H9 (cell line): ENCODE measurements around the gene HTR3D. TPM values are rescaled to one million over a fixed set of nuclear protein-coding genes. Genes with fewer than 3 reads are reported as not detected.
"Not testable (repeated sequence)": the region's sequence is repeated elsewhere in the genome, so short reads cannot be mapped to it uniquely, and the experiment has no call there.

Source experiments
- DNase-seq: peaks from one replicate; pipeline ENCODE4 v3.0.0-alpha.2; 2017
- H2AFZ ChIP-seq: one replicate; pipeline ENCODE4 v1.6.1; 2013; ENCODE audit warnings: mild to moderate bottlenecking, low read length, control low read depth, moderate library complexity
- H2AK5ac ChIP-seq: 2 replicates; pipeline ENCODE4 v1.6.1; 2013; ENCODE audit warnings: low read length, control low read depth, mixed read lengths; ENCODE audit not compliant: insufficient read length
- H2BK120ac ChIP-seq: one replicate; pipeline ENCODE4 v1.6.1; 2013; ENCODE audit warnings: low read depth, mild to moderate bottlenecking, low read length, control low read depth, inconsistent platforms; ENCODE audit not compliant: poor library complexity, severe bottlenecking
- H2BK12ac ChIP-seq: 2 replicates; pipeline ENCODE4 v1.6.1; 2013; ENCODE audit warnings: low read length, control low read depth, mixed read lengths, low read depth; ENCODE audit not compliant: insufficient read length
- H2BK15ac ChIP-seq: 2 replicates; pipeline ENCODE4 v1.6.1; 2013; ENCODE audit warnings: low read depth, low read length, control low read depth
- H2BK20ac ChIP-seq: one replicate; pipeline ENCODE4 v1.6.1; 2013; ENCODE audit warnings: low read depth, mild to moderate bottlenecking, low read length, control low read depth, inconsistent platforms; ENCODE audit not compliant: poor library complexity, severe bottlenecking
- H2BK5ac ChIP-seq: 2 replicates; pipeline ENCODE4 v1.6.1; 2013; ENCODE audit warnings: low read length, control low read depth, mixed read lengths; ENCODE audit not compliant: insufficient read length
- H3K14ac ChIP-seq: 2 replicates; pipeline ENCODE4 v1.6.1; 2013; ENCODE audit warnings: low read length, control low read depth; ENCODE audit not compliant: insufficient read depth
- H3K18ac ChIP-seq: 2 replicates; pipeline ENCODE4 v1.6.1; 2013; ENCODE audit warnings: low read depth, mild to moderate bottlenecking, mixed read lengths, low read length, control low read depth; ENCODE audit not compliant: insufficient read length
- H3K23ac ChIP-seq: 2 replicates; pipeline ENCODE4 v1.6.1; 2013; ENCODE audit warnings: low read length, control low read depth, mixed read lengths, low read depth; ENCODE audit not compliant: insufficient read length
- H3K23me2 ChIP-seq: 2 replicates; pipeline ENCODE4 v1.6.1; 2013; ENCODE audit warnings: low read depth, mild to moderate bottlenecking, mixed read lengths, low read length, control low read depth; ENCODE audit not compliant: insufficient read length, poor library complexity, severe bottlenecking
- H3K27ac ChIP-seq: 2 replicates; pipeline ENCODE4 v1.5.1; 2013; ENCODE audit warnings: low read length, control low read depth, mixed read lengths, low read depth; ENCODE audit not compliant: insufficient read length
- H3K27me3 ChIP-seq: 2 replicates; pipeline ENCODE4 v1.6.1; 2013; ENCODE audit warnings: low read length, control low read depth, inconsistent platforms; ENCODE audit not compliant: insufficient read depth
- H3K4ac ChIP-seq: 2 replicates; pipeline ENCODE4 v1.6.1; 2013; ENCODE audit warnings: low read depth, mild to moderate bottlenecking, control low read depth, inconsistent platforms, low read length, moderate library complexity
- H3K4me1 ChIP-seq: 2 replicates; pipeline ENCODE4 v1.6.1; 2013; ENCODE audit warnings: low read length, control low read depth, inconsistent platforms; ENCODE audit not compliant: insufficient read depth
- H3K4me2 ChIP-seq: 2 replicates; pipeline ENCODE4 v1.6.1; 2013; ENCODE audit warnings: low read length, control low read depth, mixed read lengths; ENCODE audit not compliant: insufficient read length, insufficient read depth
- H3K56ac ChIP-seq: 2 replicates; pipeline ENCODE4 v1.6.1; 2013; ENCODE audit warnings: low read depth, mild to moderate bottlenecking, mixed read lengths, low read length, control low read depth; ENCODE audit not compliant: insufficient read length
- H3K79me1 ChIP-seq: 2 replicates; pipeline ENCODE4 v1.6.1; 2013; ENCODE audit warnings: low read depth, mild to moderate bottlenecking, moderate library complexity, low read length, control low read depth, inconsistent platforms; ENCODE audit not compliant: insufficient read depth, poor library complexity, severe bottlenecking
- H3K79me2 ChIP-seq: 2 replicates; pipeline ENCODE4 v1.6.1; 2013; ENCODE audit warnings: low read length, control low read depth, inconsistent platforms; ENCODE audit not compliant: insufficient read depth
- H3K9ac ChIP-seq: 2 replicates; pipeline ENCODE4 v1.6.1; 2013; ENCODE audit warnings: low read length, control low read depth, mixed read lengths; ENCODE audit not compliant: insufficient read length; ENCODE audit errors: extremely low read depth
- H3K9me3 ChIP-seq: one replicate; pipeline ENCODE4 v1.6.1; 2013; ENCODE audit warnings: low read depth, low read length, inconsistent platforms; ENCODE audit not compliant: control insufficient read depth
- H3T11ph ChIP-seq: one replicate; pipeline ENCODE4 v1.6.1; 2013; ENCODE audit warnings: mild to moderate bottlenecking, low read length, control low read depth, inconsistent platforms
- H4K20me1 ChIP-seq: one replicate; pipeline ENCODE4 v1.6.1; 2013; ENCODE audit not compliant: control insufficient read depth, insufficient read length, insufficient read depth
- H4K5ac ChIP-seq: 2 replicates; pipeline ENCODE4 v1.6.1; 2013; ENCODE audit warnings: low read depth, mild to moderate bottlenecking, mixed read lengths, low read length, control low read depth; ENCODE audit not compliant: insufficient read length
- H4K8ac ChIP-seq: replicated peaks from 2 replicates; pipeline ENCODE4 v1.6.1; 2013; ENCODE audit warnings: low read length, control low read depth, mixed read lengths, low read depth; ENCODE audit not compliant: insufficient read length
- H4K91ac ChIP-seq: 2 replicates; pipeline ENCODE4 v1.6.1; 2013; ENCODE audit warnings: low read depth, mild to moderate bottlenecking, moderate library complexity, mixed read lengths, low read length, control low read depth; ENCODE audit not compliant: insufficient read length
- H3K27ac Mint-ChIP-seq, 3 experiments: 2 replicates in 2 of 3; 3 replicates in 1 of 3; pipeline ENCODE4 v1.8.0; 2020 to 2021; ENCODE audit warnings: mixed read lengths in 3 of 3, mild to moderate bottlenecking in 1 of 3, moderate library complexity in 1 of 3
- H3K27me3 Mint-ChIP-seq: 2 replicates; pipeline ENCODE4 v1.8.0; 2021; ENCODE audit warnings: low read depth, mild to moderate bottlenecking, moderate library complexity, mixed read lengths
- H3K36me3 Mint-ChIP-seq, 3 experiments: 2 replicates in 2 of 3; 3 replicates in 1 of 3; pipeline ENCODE4 v1.8.0; 2020 to 2021; ENCODE audit warnings: low read depth in 3 of 3, mixed read lengths in 3 of 3; ENCODE audit not compliant: insufficient read depth in 1 of 3
- H3K4me1 Mint-ChIP-seq, 2 experiments: 2 replicates each; pipeline ENCODE4 v1.8.0; 2020; ENCODE audit warnings: mixed read lengths in 2 of 2
- H3K4me3 Mint-ChIP-seq, 2 experiments: 2 replicates in 1 of 2; 3 replicates in 1 of 2; pipeline ENCODE4 v1.8.0; 2020 to 2021; ENCODE audit warnings: mild to moderate bottlenecking in 2 of 2, mixed read lengths in 2 of 2, moderate library complexity in 1 of 2
- H3K9me3 Mint-ChIP-seq, 2 experiments: 2 replicates in 1 of 2; 3 replicates in 1 of 2; pipeline ENCODE4 v1.8.0; 2020; ENCODE audit warnings: mild to moderate bottlenecking in 2 of 2, mixed read lengths in 2 of 2, moderate library complexity in 1 of 2
- WGBS: extraction: QIAGEN DNeasy Blood & Tissue Kit; methylation state at CpG from one replicate; pipeline ENCODE4 v1.1.7; 2013; ENCODE audit warnings: missing lambda C conversion rate, low lambda C conversion rate, mixed read lengths; ENCODE audit not compliant: insufficient read length; ENCODE audit errors: extremely low coverage; 5-methylcytosine and 5-hydroxymethylcytosine counted together
- total RNA-seq: library from RNA; stranded (reverse); gene quantifications from 2 replicates; pipeline ENCODE4 v1.2.1, GENCODE V29; 2021

The HTR3D gene
- total RNA-seq, 1 experiment from 2014 or later = not detected

DNA sequence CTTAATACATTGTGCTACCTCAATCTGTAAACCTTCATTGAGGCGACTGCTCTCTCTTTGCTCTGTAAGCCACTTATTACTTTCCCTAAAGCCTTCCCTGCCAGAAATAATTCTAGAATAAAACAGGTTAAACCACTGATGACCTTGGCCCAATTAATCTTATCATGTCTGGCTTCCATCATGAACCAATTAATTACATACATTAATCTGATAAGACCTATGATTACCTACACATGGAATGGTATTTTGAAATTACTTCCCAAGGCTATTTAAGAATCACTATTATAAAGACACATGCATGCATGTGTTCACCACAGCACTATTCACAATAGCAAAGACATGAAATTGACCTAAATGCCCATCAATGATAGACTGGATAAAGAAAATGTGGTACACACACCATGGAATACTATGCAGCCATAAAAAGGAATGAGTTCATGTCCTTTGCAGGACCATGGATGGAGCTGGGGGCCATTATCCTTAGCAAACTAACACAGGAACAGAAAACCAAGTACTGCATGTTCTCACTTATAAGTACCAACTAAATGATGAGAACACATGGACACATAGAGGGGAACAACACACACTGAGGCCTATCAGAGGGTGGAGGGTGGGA lies 3.2 kb upstream of the HTR3D start:
- not testable (repeated sequence) for H3K23ac ChIP-seq, H3K4ac ChIP-seq, H3K79me1 ChIP-seq, H3K27ac Mint-ChIP-seq, H2BK12ac ChIP-seq, H3K36me3 Mint-ChIP-seq, H2BK120ac ChIP-seq, H3K27me3 Mint-ChIP-seq, H4K91ac ChIP-seq, H4K20me1 ChIP-seq, H3K9ac ChIP-seq, DNase-seq, H3K79me2 ChIP-seq, H4K5ac ChIP-seq, H3K23me2 ChIP-seq, H4K8ac ChIP-seq, H3K18ac ChIP-seq, H3K14ac ChIP-seq, H2AFZ ChIP-seq, H2BK5ac ChIP-seq, H2AK5ac ChIP-seq, H2BK20ac ChIP-seq, H3K4me1 ChIP-seq, H3K27me3 ChIP-seq, H2BK15ac ChIP-seq, H3K4me3 Mint-ChIP-seq, H3K9me3 Mint-ChIP-seq, H3T11ph ChIP-seq, H3K27ac ChIP-seq, H3K56ac ChIP-seq, H3K9me3 ChIP-seq, H3K4me1 Mint-ChIP-seq, H3K4me2 ChIP-seq
- no CpG with 5 or more reads among the region's 1 CpG for WGBS
